SJCRH30 (cell line): ENCODE measurements around the gene AACS. TPM values are rescaled to one million over a fixed set of nuclear protein-coding genes. Genes with fewer than 3 reads are reported as not detected.

Experiments
- DNase-seq, 2 experiments: peaks; one replicate each; pipeline ENCODE4 v3.0.0-alpha.2; 2015 to 2020
- H3K27ac ChIP-seq: fragments of 250-450 bp; sonication (Bioruptor Pico); 2 replicates; pipeline ENCODE4 v1.5.1; 2020; ENCODE audit warnings: mild to moderate bottlenecking, moderate library complexity
- H3K27me3 ChIP-seq: fragments of 250-450 bp; sonication (Bioruptor Pico); 2 replicates; pipeline ENCODE4 v1.5.1; 2020; ENCODE audit warnings: mild to moderate bottlenecking, moderate library complexity
- H3K36me3 ChIP-seq: fragments of 250-450 bp; sonication (Bioruptor Pico); 2 replicates; pipeline ENCODE4 v1.5.1; 2020; ENCODE audit warnings: mild to moderate bottlenecking, moderate library complexity
- H3K4me1 ChIP-seq: fragments of 250-450 bp; sonication (Bioruptor Pico); 2 replicates; pipeline ENCODE4 v1.5.1; 2020; ENCODE audit warnings: mild to moderate bottlenecking, moderate library complexity
- H3K4me3 ChIP-seq: fragments of 250-450 bp; sonication (Bioruptor Pico); 2 replicates; pipeline ENCODE4 v1.5.1; 2020; ENCODE audit warnings: mild to moderate bottlenecking, moderate library complexity
- H3K9me3 ChIP-seq: fragments of 250-450 bp; sonication (Bioruptor Pico); replicated peaks from 2 replicates; pipeline ENCODE4 v1.5.1; 2020; ENCODE audit warnings: mild to moderate bottlenecking, moderate library complexity
- total RNA-seq: library from RNA; depleted of rRNA; stranded (reverse); fragments of >200 nt; shearing (Covaris generic); gene quantifications from 2 replicates; pipeline ENCODE4 v1.2.3, GENCODE V29; 2014

Gene AACS
- total RNA-seq, 1 experiment from 2014 or later, result 31.9 TPM

DNA sequence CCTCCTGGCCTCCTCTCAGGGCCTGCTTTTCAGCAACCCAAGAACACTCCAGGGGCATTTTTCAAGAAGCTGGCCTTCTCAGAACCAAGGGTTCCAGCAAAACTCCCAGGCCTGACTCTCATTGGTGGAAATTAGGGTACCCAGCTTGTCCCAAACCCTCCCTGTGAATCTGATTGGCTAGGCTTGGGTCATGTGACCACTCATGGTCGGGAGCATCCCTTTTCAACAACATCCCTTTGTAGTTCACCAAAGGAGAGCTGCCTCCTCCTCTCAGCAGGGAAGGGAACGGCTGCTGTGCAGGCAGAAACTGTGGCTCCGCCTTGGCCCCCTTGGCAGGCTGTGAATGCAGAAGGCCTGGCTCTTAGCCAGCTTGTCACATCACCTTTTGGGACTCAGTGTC is 94.5 kb downstream of the AACS start:
- Histone ChIP-seq H3K27ac (no peak overlapping the region), H3K27me3 (no peaks in the 10 kb centered on the region), H3K4me1 (no peaks in the 10 kb centered on the region), H3K9me3 (no peaks in the 10 kb centered on the region), H3K36me3 (no peaks in the 10 kb centered on the region), H3K4me3 (no peak overlapping the region)
- peak in 1 of 2 experiments; percentile 39 for DNase-seq

DNA sequence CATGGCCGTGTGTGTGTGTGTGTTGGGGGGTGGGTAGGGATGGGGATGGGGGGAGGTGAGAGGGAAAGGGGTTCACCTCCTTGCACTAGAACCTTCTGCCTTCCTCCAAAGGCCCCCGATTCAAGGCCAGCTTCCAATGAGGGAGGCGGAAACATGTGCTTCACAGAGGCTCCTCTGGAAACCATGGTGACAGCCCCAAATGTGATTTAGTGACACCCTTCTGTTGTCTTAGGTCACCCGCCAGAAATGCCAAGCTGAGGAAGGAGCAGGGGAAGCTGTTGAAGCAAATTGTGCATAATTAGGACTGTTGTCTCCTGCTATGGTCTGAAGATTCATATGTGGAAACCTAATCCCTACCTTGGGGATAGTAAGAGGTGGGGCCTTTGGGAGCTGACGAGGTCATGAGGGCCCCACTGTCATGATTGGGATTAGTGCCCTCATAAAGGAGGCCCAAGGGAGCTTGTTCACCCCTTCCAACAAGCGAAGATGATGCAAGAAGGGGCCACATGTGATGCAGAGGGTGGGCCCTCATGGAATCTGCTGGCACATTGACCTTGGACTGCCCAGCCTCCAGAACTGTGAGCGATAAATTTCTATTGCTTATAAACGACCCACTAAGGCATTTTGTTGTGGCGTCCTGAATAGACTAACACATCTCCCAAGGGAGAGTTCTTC is 95.2 kb downstream of the AACS start:
- H3K36me3 ChIP-seq, result no peaks in the 10 kb centered on the region
- no peaks in the 10 kb centered on the region for H3K27me3 ChIP-seq
- no peak for DNase-seq
- no peaks in the 10 kb centered on the region for H3K4me1 ChIP-seq
- H3K9me3 ChIP-seq, result no peaks in the 10 kb centered on the region
- no peak overlapping the region for H3K4me3 ChIP-seq
- H3K27ac ChIP-seq, result no peak overlapping the region

DNA sequence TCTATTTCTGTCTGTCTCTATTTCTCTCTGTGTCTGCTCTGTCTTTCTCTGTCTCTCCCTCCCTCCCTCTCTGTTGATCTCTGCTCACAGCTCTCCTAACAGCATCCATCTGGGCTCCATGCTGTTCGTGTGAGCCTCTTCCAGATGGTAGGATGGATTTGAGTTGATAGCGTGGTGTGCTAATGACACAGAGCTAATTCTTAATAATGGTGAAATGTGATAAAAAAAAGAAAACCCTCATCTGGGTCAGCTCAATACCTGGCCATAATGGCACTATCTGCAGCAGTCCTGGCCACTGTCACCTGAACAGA is 96.4 kb downstream of the AACS start:
- Histone ChIP-seq H3K27me3 (no peaks in the 10 kb centered on the region), H3K36me3 (no peaks in the 10 kb centered on the region), H3K4me1 (no peaks in the 10 kb centered on the region), H3K27ac (no peak overlapping the region), H3K4me3 (no peak overlapping the region), H3K9me3 (no peaks in the 10 kb centered on the region)
- DNase-seq, result no peak

DNA sequence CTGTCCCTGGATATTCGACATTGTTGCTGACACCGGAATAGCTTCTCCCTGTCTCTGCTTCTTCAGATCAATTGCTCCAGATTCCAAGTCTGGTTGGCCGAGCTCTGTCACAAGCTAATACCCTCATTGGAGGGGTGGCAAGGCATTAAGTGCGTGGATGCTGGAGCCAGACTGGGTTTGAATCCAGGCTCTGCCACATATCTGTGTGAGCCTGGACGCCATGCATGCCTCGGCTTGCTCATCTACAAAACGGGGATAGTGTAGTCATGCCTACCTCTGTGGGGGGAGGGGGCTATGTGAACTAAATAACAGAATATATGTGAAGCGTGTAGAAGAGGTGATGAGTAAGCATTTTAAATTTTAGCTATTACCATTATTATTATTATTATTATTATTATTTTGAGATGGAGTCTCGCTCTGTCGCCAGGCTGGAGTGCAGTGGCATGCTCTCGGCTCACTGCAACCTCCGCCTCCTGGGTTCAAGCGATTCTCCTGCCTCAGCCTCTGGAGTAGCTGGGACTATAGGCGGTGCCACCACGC is 97.3 kb downstream of the AACS start:
- DNase-seq, result no peak
- Histone ChIP-seq H3K27ac (no peak overlapping the region), H3K9me3 (no peaks in the 10 kb centered on the region), H3K4me3 (no peak overlapping the region), H3K4me1 (no peaks in the 10 kb centered on the region), H3K36me3 (no peaks in the 10 kb centered on the region), H3K27me3 (no peaks in the 10 kb centered on the region)

DNA sequence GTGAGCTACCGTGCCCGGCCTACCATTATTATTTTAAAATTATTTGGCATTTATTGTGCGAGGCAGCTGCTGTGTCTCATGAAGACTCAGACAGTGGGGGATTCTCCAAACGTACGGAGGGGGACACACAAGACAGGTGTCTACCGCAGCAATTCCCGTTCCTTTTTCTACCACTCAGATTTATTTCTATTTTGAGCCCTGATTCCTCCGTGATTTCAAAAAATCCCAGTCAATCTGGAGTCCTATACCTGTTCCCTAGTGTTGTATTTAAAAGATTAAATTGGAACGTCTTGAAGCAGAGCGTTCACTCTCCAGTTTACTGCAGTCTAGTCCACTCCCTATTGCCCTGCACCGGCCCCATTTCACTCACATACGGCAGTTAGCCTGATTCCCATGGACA is 97.9 kb downstream of the AACS start:
- Histone ChIP-seq H3K27me3 (no peaks in the 10 kb centered on the region), H3K4me1 (no peaks in the 10 kb centered on the region), H3K9me3 (no peaks in the 10 kb centered on the region), H3K4me3 (no peak overlapping the region), H3K27ac (no peak overlapping the region), H3K36me3 (no peaks in the 10 kb centered on the region)
- DNase-seq, result no peak

DNA sequence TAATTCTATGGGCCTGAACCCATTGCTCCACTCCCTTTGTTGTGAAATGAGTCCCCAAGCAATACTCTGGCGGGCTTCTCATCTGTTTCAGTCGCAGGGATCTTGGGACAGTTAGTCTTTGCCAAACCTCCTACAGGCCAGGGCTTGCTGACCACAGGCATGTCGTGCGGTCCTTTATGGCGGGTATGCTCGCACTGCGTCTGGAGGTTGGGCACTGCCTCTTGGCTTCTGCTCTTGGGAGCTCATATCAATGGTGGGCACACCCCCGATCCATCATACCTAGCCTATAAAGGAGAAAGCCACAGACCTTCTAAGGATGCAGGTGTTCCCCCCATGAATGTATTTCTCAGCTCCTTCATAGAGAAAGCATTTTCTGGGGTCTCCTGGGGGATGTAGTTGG is 99.3 kb downstream of the AACS start:
- Histone ChIP-seq H3K27ac (no peak overlapping the region), H3K4me1 (no peaks in the 10 kb centered on the region), H3K27me3 (no peaks in the 10 kb centered on the region), H3K9me3 (no peaks in the 10 kb centered on the region; the same call in 1 of the 2 replicates), H3K4me3 (no peak overlapping the region), H3K36me3 (no peaks in the 10 kb centered on the region)
- no peak for DNase-seq

DNA sequence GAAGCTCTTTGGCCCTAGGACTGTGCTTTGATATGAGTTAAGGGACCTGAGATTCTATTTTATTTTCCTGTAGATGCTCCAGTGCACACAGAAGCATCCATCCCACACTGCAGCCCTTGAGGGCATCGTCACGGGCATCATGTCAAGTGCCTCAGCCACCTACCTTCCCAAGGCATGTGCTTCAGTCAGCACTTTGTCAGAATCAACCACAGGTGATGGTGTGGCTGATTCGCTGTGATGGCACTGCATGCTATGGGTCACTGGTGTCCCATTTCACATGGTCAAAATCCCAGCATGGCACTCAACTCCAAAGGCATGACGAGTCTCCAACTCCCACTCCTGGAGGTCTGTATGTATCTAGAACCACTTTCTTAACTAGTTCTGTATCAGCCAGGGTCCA is 100.8 kb downstream of the AACS start:
- Histone ChIP-seq H3K36me3 (no peaks in the 10 kb centered on the region), H3K27me3 (no peaks in the 10 kb centered on the region), H3K4me1 (no peaks in the 10 kb centered on the region), H3K27ac (no peak overlapping the region), H3K4me3 (no peak overlapping the region), H3K9me3 (no peaks in the 10 kb centered on the region; the same call in 1 of the 2 replicates)
- DNase-seq, result no peak

DNA sequence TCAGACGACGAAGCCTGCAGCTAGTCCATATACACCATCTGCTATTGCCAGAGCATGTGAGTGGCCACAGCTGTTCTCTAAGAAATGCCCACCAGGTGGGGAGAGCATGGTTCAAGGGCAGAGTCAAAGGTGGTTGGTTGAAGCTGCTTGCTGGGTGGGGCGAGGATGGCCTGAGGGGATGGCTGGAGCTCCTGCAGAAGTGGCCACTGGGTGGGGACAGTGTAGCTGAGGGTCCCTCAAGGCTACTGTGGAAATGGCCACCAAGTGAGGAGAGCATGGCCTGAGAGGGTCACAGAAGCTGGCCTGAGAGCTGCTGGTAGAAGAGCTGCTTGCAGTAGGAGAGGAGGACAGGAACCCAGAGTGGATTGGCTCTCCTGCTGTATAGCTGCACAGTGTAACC is 102.4 kb downstream of the AACS start:
- no peak overlapping the region for H3K4me3 ChIP-seq
- no peaks in the 10 kb centered on the region for H3K36me3 ChIP-seq
- H3K9me3 ChIP-seq, result no peaks in the 10 kb centered on the region; the same call in 1 of the 2 replicates
- H3K27me3 ChIP-seq, result no peaks in the 10 kb centered on the region
- H3K27ac ChIP-seq, result no peak overlapping the region
- H3K4me1 ChIP-seq, result no peaks in the 10 kb centered on the region
- no peak for DNase-seq

DNA sequence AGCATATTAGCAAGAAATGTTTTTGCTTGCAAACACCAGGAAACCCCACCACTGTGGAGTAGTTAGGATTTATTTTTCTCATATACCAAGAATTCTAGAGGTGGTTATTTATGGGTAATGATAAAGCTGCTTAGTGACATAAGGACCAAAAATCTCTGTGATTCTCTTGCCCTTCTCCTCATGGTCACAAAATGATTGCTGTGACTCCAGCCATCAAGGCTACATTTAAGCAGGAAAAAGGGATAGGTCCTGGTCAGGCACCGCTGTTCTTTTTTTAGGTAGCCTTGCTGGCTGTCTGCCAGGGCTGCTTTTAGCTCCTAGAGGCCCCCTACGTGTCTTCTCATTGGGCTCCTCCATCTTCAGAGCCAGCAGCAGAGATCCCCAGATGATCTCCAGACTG is 104.2 kb downstream of the AACS start:
- DNase-seq, result no peak
- no peaks in the 10 kb centered on the region for H3K36me3 ChIP-seq
- H3K27me3 ChIP-seq, result no peaks in the 10 kb centered on the region
- no peak overlapping the region for H3K4me3 ChIP-seq
- no peak overlapping the region for H3K27ac ChIP-seq
- H3K4me1 ChIP-seq, result no peaks in the 10 kb centered on the region
- H3K9me3 ChIP-seq, result no peaks in the 10 kb centered on the region; the same call in 1 of the 2 replicates

DNA sequence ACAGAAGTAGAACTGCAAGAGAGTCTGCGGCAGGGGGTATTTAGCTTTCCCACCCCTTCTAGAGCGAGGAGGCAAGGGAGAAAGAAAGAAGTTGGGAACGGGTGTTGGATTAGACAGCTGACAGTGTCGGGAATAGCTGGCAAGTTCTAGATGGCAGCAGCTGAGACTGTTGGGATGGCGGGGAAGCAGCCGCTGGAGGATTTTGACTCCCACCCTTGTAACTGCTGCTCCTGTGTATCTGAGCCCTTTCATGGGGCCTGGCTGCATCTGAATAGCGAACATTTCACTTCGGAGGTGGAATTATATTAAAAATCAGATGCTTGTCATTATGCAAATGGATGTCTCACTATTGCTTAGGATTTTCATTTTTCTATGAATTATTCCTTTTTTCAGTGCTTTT is 104.6 kb downstream of the AACS start:
- Histone ChIP-seq H3K4me1 (no peaks in the 10 kb centered on the region), H3K4me3 (no peak overlapping the region), H3K27ac (no peak overlapping the region), H3K36me3 (no peaks in the 10 kb centered on the region), H3K9me3 (no peaks in the 10 kb centered on the region; the same call in 1 of the 2 replicates), H3K27me3 (no peaks in the 10 kb centered on the region)
- DNase-seq, result peak in 1 of 2 experiments; percentile 34

DNA sequence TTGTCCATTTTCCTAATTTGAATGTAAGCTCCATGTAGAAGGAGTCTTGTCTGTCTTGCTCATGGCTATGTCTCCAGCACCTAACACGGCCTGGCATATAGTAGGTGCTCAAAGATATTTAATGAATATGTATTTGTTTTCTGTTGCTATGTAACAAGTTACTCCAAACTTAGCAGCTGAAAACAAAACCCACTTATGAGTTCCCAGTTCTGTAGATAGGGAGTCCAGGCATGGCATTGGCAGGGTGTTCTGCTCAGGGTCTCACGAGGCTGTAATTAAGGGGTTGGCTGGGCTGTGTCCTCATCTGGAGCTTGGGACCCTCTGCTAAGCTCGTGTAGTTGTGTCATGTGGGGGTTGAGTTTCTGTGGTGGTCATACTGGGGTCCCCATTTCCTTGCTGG is 106.0 kb downstream of the AACS start:
- Histone ChIP-seq H3K4me1 (no peaks in the 10 kb centered on the region), H3K9me3 (no peaks in the 10 kb centered on the region; the same call in 1 of the 2 replicates), H3K4me3 (no peak overlapping the region), H3K27ac (no peak overlapping the region), H3K36me3 (no peaks in the 10 kb centered on the region), H3K27me3 (no peaks in the 10 kb centered on the region)
- no peak for DNase-seq

DNA sequence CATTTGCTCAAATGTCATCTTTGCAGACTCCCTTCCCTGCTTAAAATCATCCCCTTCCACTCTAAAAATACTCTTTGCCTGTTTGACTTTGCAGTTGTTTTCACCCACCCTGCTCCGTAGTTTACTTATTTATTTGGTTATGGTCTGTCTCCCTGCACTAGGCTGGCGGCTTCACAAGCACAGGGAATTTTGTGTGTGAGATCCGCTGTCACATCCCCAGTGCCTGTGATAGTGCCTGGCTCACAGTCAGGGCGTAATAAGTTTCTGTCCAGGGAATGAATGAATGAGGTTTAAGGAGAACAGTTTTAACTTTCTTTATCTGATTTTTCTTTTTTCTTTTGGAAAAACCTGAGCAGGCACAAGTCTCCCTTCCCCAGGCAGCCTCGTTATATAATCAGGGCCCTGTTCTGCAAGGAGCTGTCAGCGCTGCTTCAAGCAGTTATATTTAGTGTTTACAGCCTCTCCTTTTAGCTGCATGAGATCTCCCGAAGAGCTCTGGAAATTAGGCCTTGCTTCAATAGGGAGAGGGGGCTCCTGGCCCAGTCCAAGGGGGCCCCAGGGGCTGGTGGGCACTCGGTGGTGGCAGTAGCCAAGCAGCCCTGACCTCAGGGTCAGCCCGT is 107.1 kb downstream of the AACS start:
- no peaks in the 10 kb centered on the region; the same call in 1 of the 2 replicates for H3K9me3 ChIP-seq
- no peak overlapping the region for H3K4me3 ChIP-seq
- H3K36me3 ChIP-seq, result no peaks in the 10 kb centered on the region
- no peak overlapping the region for H3K27ac ChIP-seq
- no peaks in the 10 kb centered on the region for H3K4me1 ChIP-seq
- H3K27me3 ChIP-seq, result no peaks in the 10 kb centered on the region
- no peak for DNase-seq

DNA sequence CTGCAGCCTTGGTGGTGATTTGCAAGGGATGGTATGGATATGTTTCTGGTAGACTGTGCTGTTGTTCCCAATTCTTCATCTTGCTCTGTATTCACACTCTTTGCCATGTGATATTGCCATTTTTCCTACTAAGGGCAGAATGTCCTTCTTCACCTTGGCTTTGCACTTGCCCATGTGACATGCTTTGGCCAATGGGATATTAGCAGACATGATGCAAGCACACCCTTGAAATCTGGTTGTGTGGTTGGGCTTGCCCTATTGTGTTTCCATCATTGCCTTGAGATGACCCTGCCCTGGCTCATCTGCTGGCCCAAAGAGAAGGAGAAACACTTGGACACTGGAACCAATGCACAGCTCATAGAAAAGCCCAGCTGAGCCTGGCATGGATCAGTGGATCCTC is 110.3 kb downstream of the AACS start:
- Histone ChIP-seq H3K27me3 (no peaks in the 10 kb centered on the region), H3K4me1 (no peaks in the 10 kb centered on the region), H3K36me3 (no peaks in the 10 kb centered on the region), H3K4me3 (no peak overlapping the region), H3K27ac (no peak overlapping the region), H3K9me3 (no peaks in the 10 kb centered on the region)
- DNase-seq, result no peak

DNA sequence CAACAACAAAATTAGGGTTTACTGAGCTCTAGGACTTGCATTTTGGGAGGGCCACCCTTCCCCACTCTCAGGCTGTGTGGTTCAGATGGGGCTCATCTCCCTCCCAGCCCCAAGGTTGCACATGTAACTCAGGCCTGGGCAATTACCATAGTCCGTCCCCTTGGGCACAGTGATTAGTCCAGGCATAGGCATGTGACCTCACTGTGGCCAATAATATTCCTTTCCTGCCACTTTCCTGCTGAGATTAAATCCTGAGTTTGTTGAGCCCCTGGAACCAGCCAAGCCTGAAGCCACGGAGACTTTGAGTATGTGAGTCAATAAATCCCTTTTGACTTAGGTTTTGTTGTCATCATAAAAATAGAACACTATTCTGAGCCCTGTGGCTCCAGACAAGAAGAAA is 113.0 kb downstream of the AACS start:
- Histone ChIP-seq H3K4me3 (no peak overlapping the region), H3K9me3 (no peaks in the 10 kb centered on the region), H3K36me3 (no peaks in the 10 kb centered on the region), H3K27ac (no peak overlapping the region), H3K27me3 (no peaks in the 10 kb centered on the region), H3K4me1 (peaks cover under 1% of the 10 kb centered on the region; the same call in 1 of the 2 replicates)
- DNase-seq, result no peak

DNA sequence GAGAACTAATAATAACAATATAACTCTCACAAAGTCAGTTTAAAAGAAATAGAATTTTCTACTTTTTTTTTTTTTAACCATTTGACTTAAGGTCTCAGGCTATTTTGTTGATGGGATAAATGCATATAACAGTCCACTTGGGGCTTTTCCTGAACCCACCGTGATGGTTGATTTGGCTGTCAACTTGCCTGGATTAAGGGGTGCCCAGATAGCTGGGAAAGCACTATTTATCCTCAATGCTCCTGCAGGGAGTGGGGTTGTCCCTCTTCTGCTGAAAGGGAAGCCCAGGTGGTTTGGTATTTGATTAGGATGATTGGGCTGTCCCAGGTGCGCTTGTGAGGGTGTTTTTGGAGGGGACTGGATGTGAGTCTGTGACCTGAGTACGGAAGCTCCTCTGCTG is 114.9 kb downstream of the AACS start:
- DNase-seq, result no peak
- no peaks in the 10 kb centered on the region for H3K27me3 ChIP-seq
- no peaks in the 10 kb centered on the region for H3K36me3 ChIP-seq
- no peak overlapping the region for H3K27ac ChIP-seq
- peaks cover 8% of the 10 kb centered on the region; the same call in 1 of the 2 replicates for H3K4me1 ChIP-seq
- no peaks in the 10 kb centered on the region for H3K9me3 ChIP-seq
- no peak overlapping the region for H3K4me3 ChIP-seq

DNA sequence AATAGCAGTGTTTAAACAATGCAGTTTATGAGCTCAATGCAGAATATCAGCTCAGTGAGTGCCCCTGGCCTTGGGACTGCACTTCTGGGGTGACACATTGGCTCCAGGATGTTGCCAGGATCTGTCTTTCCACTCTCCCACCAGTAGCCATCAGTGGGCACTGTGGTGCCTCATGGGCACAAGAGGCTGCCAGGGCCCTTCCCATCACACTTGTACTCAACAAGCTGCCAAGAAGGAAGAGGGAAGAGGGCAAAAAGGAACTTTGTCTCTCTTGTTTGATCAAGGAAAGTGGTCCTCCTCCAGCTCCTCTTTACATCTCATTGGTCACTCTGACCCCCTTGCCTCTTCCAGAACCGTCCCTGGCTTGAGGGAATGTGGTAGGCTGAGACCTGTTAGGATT is 115.9 kb downstream of the AACS start:
- H3K4me3 ChIP-seq, result no peak overlapping the region
- no peak for DNase-seq
- H3K4me1 ChIP-seq, result peaks cover 8% of the 10 kb centered on the region; the same call in 1 of the 2 replicates
- no peaks in the 10 kb centered on the region for H3K27me3 ChIP-seq
- H3K27ac ChIP-seq, result no peak overlapping the region
- H3K36me3 ChIP-seq, result no peaks in the 10 kb centered on the region
- no peaks in the 10 kb centered on the region for H3K9me3 ChIP-seq
